ENCODE data around the gene ATXN7. TPM values are rescaled to one million over a fixed set of nuclear protein-coding genes. Genes with fewer than 3 reads are reported as not detected.

The ATXN7 gene
- total RNA-seq, 1 donor from 2014 or later = 46.7 TPM

- no peak for TF ChIP-seq CTCF (IDR thresholded peaks at IDR 0.05)
- DNase-seq (no peak), ATAC-seq (ENCODE audit: low read depth) (peak; percentile 89)
- H3K9me3 Mint-ChIP-seq = no peaks in the 10 kb centered on the region
- peak overlapping the region; percentile 95 for H3K27ac Mint-ChIP-seq
- ChIA-PET POLR2A (interaction anchor here (0.6 to 1.3 kb wide), 5 partner anchors 16 to 95 kb away, joined by 3 to 8 read pairs (median 3); partner anchors contain the start of gene SCAANT1), CTCF (interaction anchor here (0.8 to 1.4 kb wide), 6 partner anchors 10 to 96 kb away, joined by 3 to 5 read pairs (median 4); partner anchors contain the start of gene PSMD6)
- peaks cover 86% of the 10 kb centered on the region for H3K4me1 Mint-ChIP-seq
- H3K4me3 Mint-ChIP-seq = peak overlapping the region; percentile 71
- peaks cover 33% of the 10 kb centered on the region for H3K36me3 Mint-ChIP-seq (ENCODE audit: low read depth)
- H3K27me3 Mint-ChIP-seq = no peaks in the 10 kb centered on the region
- intact Hi-C loops (cut with micrococcal nuclease) = loop anchor here (1.0 kb wide), 2 partner anchors 11 to 34 kb away; no protein-coding TSS in a partner anchor
Measured at GRCh38 chr3:63927422-63928280, 64.0 kb downstream of the ATXN7 start.

GRCh38 chr3:63931290-63931689, 67.6 kb downstream of the ATXN7 start:
- H3K36me3 Mint-ChIP-seq (ENCODE audit: low read depth) = peaks cover 11% of the 10 kb centered on the region
- H3K9me3 Mint-ChIP-seq = no peaks in the 10 kb centered on the region
- peak overlapping the region; percentile 0 for H3K27ac Mint-ChIP-seq
- ChIA-PET CTCF (no interaction called here), POLR2A (no interaction called here)
- intact Hi-C loops (cut with micrococcal nuclease) = no loop called here
- no peak overlapping the region for H3K4me3 Mint-ChIP-seq
- peaks cover 75% of the 10 kb centered on the region for H3K4me1 Mint-ChIP-seq
- H3K27me3 Mint-ChIP-seq = no peaks in the 10 kb centered on the region
- no peak for TF ChIP-seq CTCF (IDR thresholded peaks at IDR 0.05)
- ATAC-seq (ENCODE audit: low read depth) (no peak), DNase-seq (no peak)

GRCh38 chr3:63932509-63933212, 69.0 kb downstream of the ATXN7 start:
- DNase-seq (no peak), ATAC-seq (ENCODE audit: low read depth) (no peak)
- ChIA-PET CTCF (interaction anchor here (1.0 to 1.5 kb wide), 2 partner anchors 21 to 29 kb away, joined by 3 to 4 read pairs; partner anchors contain the start of gene SCAANT1), POLR2A (interaction anchor here (0.8 to 1.4 kb wide), 3 partner anchors 10 to 69 kb away, joined by 4 to 11 read pairs (median 5); partner anchors contain the start of genes ATXN7, SCAANT1 and THOC7)
- Mint-ChIP-seq H3K4me3 (no peak overlapping the region), H3K36me3 (ENCODE audit: low read depth) (peaks cover 7% of the 10 kb centered on the region), H3K27ac (peak overlapping the region; percentile 93), H3K9me3 (no peaks in the 10 kb centered on the region), H3K4me1 (peaks cover 72% of the 10 kb centered on the region), H3K27me3 (no peaks in the 10 kb centered on the region)
- TF ChIP-seq CTCF (IDR thresholded peaks at IDR 0.05) = no peak
- intact Hi-C loops (cut with micrococcal nuclease) = loop anchor here (1.0 kb wide), 1 partner anchor 10 kb away; no protein-coding TSS in a partner anchor

DNA sequence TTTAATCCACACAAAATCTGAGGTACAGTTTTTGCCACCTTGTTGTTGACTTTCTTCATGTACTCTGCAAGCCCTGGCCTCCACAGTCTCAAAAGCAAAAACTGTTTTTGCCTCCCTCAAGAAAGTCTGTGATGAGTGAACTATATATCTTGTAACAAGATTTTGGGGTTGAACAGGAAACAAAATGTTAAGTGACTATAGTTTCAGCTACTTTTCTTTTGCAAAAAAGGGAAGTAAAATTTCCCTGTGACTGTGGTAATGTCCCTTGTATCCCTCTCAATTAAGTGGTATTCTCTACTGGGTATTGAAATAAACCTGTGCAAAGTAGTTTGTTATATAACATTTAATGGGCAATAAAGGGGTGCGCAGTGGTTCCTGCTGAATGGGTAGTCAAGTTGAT, 69.8 kb downstream of the ATXN7 start:
- Mint-ChIP-seq H3K9me3 (no peaks in the 10 kb centered on the region), H3K4me1 (peaks cover 72% of the 10 kb centered on the region), H3K4me3 (peak overlapping the region; percentile 75), H3K36me3 (ENCODE audit: low read depth) (peaks cover 7% of the 10 kb centered on the region), H3K27ac (peak overlapping the region; percentile 93), H3K27me3 (no peaks in the 10 kb centered on the region)
- ATAC-seq (ENCODE audit: low read depth) (peak; percentile 68), DNase-seq (no peak)
- CTCF ChIA-PET = interaction anchor here (1.0 to 1.5 kb wide), 2 partner anchors 22 to 28 kb away, joined by 3 to 4 read pairs; partner anchors contain the start of gene SCAANT1
- TF ChIP-seq CTCF (IDR thresholded peaks at IDR 0.05) = no peak
- intact Hi-C loops (cut with micrococcal nuclease) = loop anchor here (1.0 kb wide), 1 partner anchor 11 kb away; no protein-coding TSS in a partner anchor
- POLR2A ChIA-PET = interaction anchor here (0.8 to 1.4 kb wide), 3 partner anchors 11 to 70 kb away, joined by 4 to 11 read pairs (median 5); partner anchors contain the start of genes ATXN7, SCAANT1 and THOC7
